H1 (cell line): ENCODE results near the gene TMC4. TPM values are rescaled to one million over a fixed set of nuclear protein-coding genes. Genes with fewer than 3 reads are reported as not detected.
A peak's percentile ranks its signal among the peaks of the same experiment; 100 is the strongest.

Experiments used
- CTCF ChIA-PET: fragments of 300-600 bp; sonication (Branson Sonifier 250); formaldehyde crosslinking; loops from one replicate; lab custom pipeline; 2021; ENCODE audit not compliant: partially characterized antibody; lab: Charles Lee
- POLR2A ChIA-PET: fragments of 300-600 bp; sonication (Branson Sonifier 250); formaldehyde crosslinking; loops from one replicate; lab custom pipeline; 2021; ENCODE audit warnings: inconsistent platforms; ENCODE audit not compliant: partially characterized antibody; lab: Charles Lee
- DNase-seq, 2 experiments: peaks; one replicate each; pipeline versions ENCODE4 v3.0.0 to v3.0.0-alpha.2; 2010 to 2022; ENCODE audit warnings: low spot score in 2 of 2, low read depth in 1 of 2, mixed read lengths in 1 of 2
- FAIRE-seq: peaks from 2 replicates; lab custom pipeline; 2011; peaks lifted over from hg19 to GRCh38; lab: Jason Lieb, UNC
- H2AFZ ChIP-seq: 2 replicates; pipeline ENCODE4 v1.8.1; 2012; ENCODE audit warnings: low read length, inconsistent platforms
- H2AK5ac ChIP-seq: 2 replicates; pipeline ENCODE4 v1.6.1; 2013; ENCODE audit warnings: low read depth, low read length
- H2BK120ac ChIP-seq: replicated peaks from 2 replicates; pipeline ENCODE3; 2013; ENCODE audit warnings: low read depth, low read length, inconsistent platforms
- H2BK12ac ChIP-seq: 2 replicates; pipeline ENCODE4 v1.6.1; 2013; ENCODE audit warnings: low read depth, low read length
- H2BK15ac ChIP-seq: 2 replicates; pipeline ENCODE4 v1.6.1; 2013; ENCODE audit warnings: low read length
- H2BK20ac ChIP-seq: 2 replicates; pipeline ENCODE4 v1.6.1; 2013; ENCODE audit warnings: low read length
- H2BK5ac ChIP-seq: 2 replicates; pipeline ENCODE4 v1.6.1; 2013; ENCODE audit warnings: low read depth, low read length
- H3K14ac ChIP-seq: 2 replicates; pipeline ENCODE4 v1.6.1; 2013; ENCODE audit warnings: inconsistent platforms; ENCODE audit not compliant: insufficient read length
- H3K18ac ChIP-seq: 2 replicates; pipeline ENCODE4 v1.6.1; 2013; ENCODE audit warnings: low read length; ENCODE audit errors: extremely low read depth
- H3K23ac ChIP-seq: 2 replicates; pipeline ENCODE4 v1.6.1; 2013; ENCODE audit warnings: inconsistent platforms; ENCODE audit not compliant: insufficient read length
- H3K23me2 ChIP-seq: 2 replicates; pipeline ENCODE4 v1.6.1; 2013; ENCODE audit warnings: low read depth, low read length
- H3K27ac ChIP-seq: 2 replicates; pipeline ENCODE4 v1.6.1; 2011; ENCODE audit warnings: low read depth, low read length, inconsistent platforms
- H3K27me3 ChIP-seq, 4 experiments: replicated peaks in 1 of 4; 1 replicate in 1 of 4; 2 replicates in 3 of 4; pipeline versions ENCODE4 v1.6.1 to v1.8.1; 2011 to 2013; ENCODE audit warnings: low read length in 3 of 4, mild to moderate bottlenecking in 3 of 4, inconsistent platforms in 2 of 4, mixed read lengths in 2 of 4, moderate library complexity in 1 of 4; ENCODE audit not compliant: control insufficient read depth in 3 of 4, insufficient read depth in 3 of 4; ENCODE audit errors: extremely low read depth in 1 of 4
- H3K36me3 ChIP-seq, 4 experiments: 2 replicates each; pipeline versions ENCODE4 v1.6.1 to v1.8.1; 2011 to 2013; ENCODE audit warnings: mild to moderate bottlenecking in 4 of 4, low read length in 3 of 4, moderate library complexity in 2 of 4, control low read depth in 1 of 4, inconsistent platforms in 1 of 4; ENCODE audit not compliant: insufficient read depth in 4 of 4, control insufficient read depth in 2 of 4
- H3K4ac ChIP-seq: replicated peaks from 2 replicates; pipeline ENCODE3; 2013; ENCODE audit warnings: low read length, low read depth, mixed read lengths, inconsistent platforms; ENCODE audit not compliant: insufficient read length
- H3K4me1 ChIP-seq, 4 experiments: replicated peaks in 1 of 4; 1 replicate in 1 of 4; 2 replicates in 3 of 4; pipeline versions ENCODE4 v1.6.1 to v1.8.1; 2011 to 2013; ENCODE audit warnings: low read length in 3 of 4, inconsistent platforms in 2 of 4, mixed read lengths in 1 of 4; ENCODE audit not compliant: insufficient read depth in 4 of 4, control insufficient read depth in 3 of 4
- H3K4me2 ChIP-seq, 2 experiments: 2 replicates each; pipeline versions ENCODE4 v1.6.1 to v1.8.1; 2011 to 2013; ENCODE audit warnings: low read depth in 2 of 2, low read length in 2 of 2, control low read depth in 1 of 2, inconsistent platforms in 1 of 2, mild to moderate bottlenecking in 1 of 2; ENCODE audit not compliant: insufficient read depth in 1 of 2
- H3K4me3 ChIP-seq, 4 experiments: fragments of 200-600, 300-600 bp in 1 of 4; sonication (generic), shearing (Covaris generic), sonication (Bioruptor Twin) in 1 of 4; 2 replicates each; pipeline versions ENCODE4 v1.5.1 to v1.8.1; 2011 to 2016; ENCODE audit warnings: low read length in 4 of 4, low read depth in 3 of 4, control low read depth in 2 of 4, inconsistent platforms in 2 of 4, mild to moderate bottlenecking in 2 of 4, mixed read lengths in 1 of 4, moderate library complexity in 1 of 4; ENCODE audit not compliant: insufficient read depth in 2 of 4; ENCODE audit errors: extremely low read depth in 1 of 4
- H3K56ac ChIP-seq: replicated peaks from 2 replicates; pipeline ENCODE3; 2013; ENCODE audit warnings: low read depth, mild to moderate bottlenecking, mixed read lengths, low read length, inconsistent platforms; ENCODE audit not compliant: insufficient read length
- H3K79me1 ChIP-seq: 2 replicates; pipeline ENCODE4 v1.6.1; 2013; ENCODE audit warnings: low read depth, low read length, control low read depth
- H3K79me2 ChIP-seq, 2 experiments: 2 replicates each; pipeline versions ENCODE4 v1.6.1 to v1.8.1; 2012 to 2013; ENCODE audit warnings: low read length in 2 of 2, mild to moderate bottlenecking in 2 of 2, inconsistent platforms in 1 of 2; ENCODE audit not compliant: insufficient read depth in 2 of 2, control insufficient read depth in 1 of 2
- H3K9ac ChIP-seq, 4 experiments: replicated peaks in 1 of 4; 1 replicate in 1 of 4; 2 replicates in 3 of 4; pipeline versions ENCODE4 v1.6.1 to v1.8.1; 2011 to 2013; ENCODE audit warnings: low read depth in 3 of 4, low read length in 3 of 4, control low read depth in 2 of 4, mild to moderate bottlenecking in 2 of 4, moderate library complexity in 2 of 4, inconsistent platforms in 1 of 4; ENCODE audit errors: extremely low read depth in 1 of 4
- H3K9me3 ChIP-seq, 2 experiments: 2 replicates each; pipeline versions ENCODE4 v1.6.1 to v1.8.1; 2012 to 2013; ENCODE audit warnings: mild to moderate bottlenecking in 2 of 2, moderate library complexity in 2 of 2, control low read depth in 1 of 2, inconsistent platforms in 1 of 2, low read depth in 1 of 2, low read length in 1 of 2, mixed read lengths in 1 of 2; ENCODE audit not compliant: insufficient read depth in 2 of 2
- H4K20me1 ChIP-seq, 2 experiments: replicated peaks in 1 of 2; 2 replicates each; pipeline versions ENCODE3 to v1.8.1; 2011 to 2013; ENCODE audit warnings: inconsistent platforms in 2 of 2, low read length in 2 of 2, mild to moderate bottlenecking in 1 of 2; ENCODE audit not compliant: insufficient read depth in 2 of 2, control insufficient read depth in 1 of 2
- H4K5ac ChIP-seq: 2 replicates; pipeline ENCODE4 v1.6.1; 2013; ENCODE audit warnings: low read length, low read depth, mixed read lengths, inconsistent platforms; ENCODE audit not compliant: insufficient read length
- H4K8ac ChIP-seq: 2 replicates; pipeline ENCODE4 v1.8.0; 2013; ENCODE audit warnings: mild to moderate bottlenecking, moderate library complexity, low read length, inconsistent platforms; ENCODE audit not compliant: insufficient read depth; ENCODE audit errors: extremely low read depth
- H4K91ac ChIP-seq: replicated peaks from 2 replicates; pipeline ENCODE3; 2013; ENCODE audit warnings: low read length, mixed read lengths, inconsistent platforms; ENCODE audit not compliant: insufficient read length
- POLR2AphosphoS5 ChIP-seq: IDR thresholded peaks from 2 replicates; pipeline ENCODE4 v1.6.1; 2011; ENCODE audit warnings: low read depth, low read length
- SUZ12 ChIP-seq: fragments of 200-600 bp; sonication (generic); IDR thresholded peaks from 2 replicates; pipeline ENCODE4 v1.6.1; 2012; ENCODE audit warnings: mild to moderate bottlenecking, inconsistent platforms, low read length, moderate library complexity, mixed read lengths
- WGBS, 2 experiments: shearing (Covaris generic) in 1 of 2; methylation state at CpG; one replicate each; pipeline versions ENCODE4 v1.1.6 to v1.1.7; 2013 to 2015; ENCODE audit warnings: low lambda C conversion rate in 2 of 2, mixed read lengths in 2 of 2, inconsistent platforms in 1 of 2, low coverage in 1 of 2, missing lambda C conversion rate in 1 of 2; ENCODE audit not compliant: insufficient replicate concordance in 2 of 2, insufficient coverage in 1 of 2, insufficient read length in 1 of 2; ENCODE audit errors: extremely low coverage in 1 of 2, missing lambda C conversion rate in 1 of 2; 5-methylcytosine and 5-hydroxymethylcytosine counted together
- polyA plus RNA-seq, 7 experiments: library from polyadenylated mRNA; depleted of rRNA in 3 of 7; stranded (reverse) in 5 of 7; unstranded in 2 of 7; fragments of >200 nt in 5 of 7; fragments of 200-250 nt in 2 of 7; gene quantifications; 1 replicate in 5 of 7; 2 replicates in 1 of 7; 4 replicates in 1 of 7; pipeline versions ENCODE4 v1.2.1 to v1.2.3, GENCODE V29; 2011 to 2013; ENCODE audit warnings: missing spikeins in 2 of 7, mixed read lengths in 2 of 7
- total RNA-seq: library from RNA; stranded (reverse); fragmentation: NEBNext Ultra II Directional; extraction: Animal tissue kit (Norgen Biotek cat#: 25700); gene quantifications from 2 replicates; pipeline ENCODE4 v1.2.1, GENCODE V29; 2021

TMC4 gene
- total and polyA plus RNA-seq, 2 of the 8 experiments (the other 6 are each of a cell fraction or from before 2014, with no cell fraction given), result 5.5 to 6.3 TPM

- H3K18ac ChIP-seq, result no peak overlapping the region
- no peaks in the 10 kb centered on the region for H3K23me2 ChIP-seq
- peaks cover 11 to 17% of the 10 kb centered on the region in 2 experiments for H4K20me1 ChIP-seq
- no peaks in the 10 kb centered on the region for H3K79me2 ChIP-seq
- no peak overlapping the region for H2BK12ac ChIP-seq
- DNase-seq (no peak), FAIRE-seq (no peak)
- H3K56ac ChIP-seq, result no peak overlapping the region
- H3K27me3 ChIP-seq, result no peaks in the 10 kb centered on the region
- H3K4me3 ChIP-seq, result no peak overlapping the region
- no peak overlapping the region for H3K27ac ChIP-seq
- ChIA-PET POLR2A (interaction anchor here (1.1 to 14.8 kb wide), 4 partner anchors 12 to 71 kb away, joined by 3 to 348 read pairs (median 4); partner anchors contain the start of gene CNOT3), CTCF (no interaction called here)
- H3K9ac ChIP-seq, result no peak overlapping the region
- no peak overlapping the region for H2BK15ac ChIP-seq
- no peak overlapping the region for H4K91ac ChIP-seq
- WGBS, 2 experiments, result 94% methylated on average over 10 of the region's 25 CpGs; no CpG with 5 or more reads in 1 of the 2 experiments
- H3K9me3 ChIP-seq, result no peaks in the 10 kb centered on the region
- no peak overlapping the region for H4K5ac ChIP-seq
- no peak overlapping the region for H2AK5ac ChIP-seq
- H2BK120ac ChIP-seq, result no peak overlapping the region
- H3K36me3 ChIP-seq, result peaks cover 33 to 74% (median 67%) of the 10 kb centered on the region in 4 experiments
- no peak overlapping the region for H2BK20ac ChIP-seq
- no peak overlapping the region; the same call in 1 of the 2 replicates for H4K8ac ChIP-seq
- H3K79me1 ChIP-seq, result no peaks in the 10 kb centered on the region; the same call in 1 of the 2 replicates
- H3K23ac ChIP-seq, result no peak overlapping the region
- H3K14ac ChIP-seq, result no peak overlapping the region
- no peak overlapping the region for H3K4me2 ChIP-seq
- no peak overlapping the region for H2BK5ac ChIP-seq
- TF ChIP-seq SUZ12, result no peak
- 0 out of 2 replicates have a peak, but pooled peaks have one; percentile 12 for TF ChIP-seq POLR2AphosphoS5
- H3K4ac ChIP-seq, result no peak overlapping the region
- no peak overlapping the region for H2AFZ ChIP-seq
- H3K4me1 ChIP-seq, result no peaks in the 10 kb centered on the region
Observed at GRCh38 chr19:54152878-54153524, 20.0 kb downstream of the TMC4 start.
